ENCODE results near the gene SKAP1.

DNA sequence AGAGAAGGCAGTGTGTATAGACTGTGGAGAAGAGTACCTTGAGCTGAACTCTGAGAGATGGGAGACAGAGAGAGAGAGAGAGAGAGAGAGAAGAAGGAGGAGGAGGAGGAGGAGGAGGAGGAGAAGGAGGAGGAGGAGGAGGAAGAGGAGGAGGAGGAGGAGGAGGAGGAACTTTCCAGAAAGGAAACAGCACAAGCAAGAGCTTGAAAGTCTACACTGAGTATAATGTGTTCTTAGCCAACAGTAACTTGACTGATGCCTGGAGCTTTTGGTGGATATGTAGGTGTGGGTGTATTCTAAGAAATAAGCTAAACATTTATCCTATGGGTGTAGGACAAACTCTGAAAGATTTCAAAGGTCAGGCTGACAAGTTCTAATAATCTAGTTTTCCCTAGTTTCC, 206.1 kb downstream of the SKAP1 start:
- TF ChIP-seq POLR2AphosphoS5 (IDR thresholded peaks at IDR 0.05; ENCODE audit: low read depth, low read length) (no peak), POLR2A (IDR thresholded peaks at IDR 0.05; ENCODE audit: low read depth, low read length) (no peak)
